ENCODE measurements around the gene PLET1. TPM values are rescaled to one million over a fixed set of nuclear protein-coding genes. Genes with fewer than 3 reads are reported as not detected.

The PLET1 gene
- total RNA-seq, 1 experiment from 2014 or later, result not detected

DNA sequence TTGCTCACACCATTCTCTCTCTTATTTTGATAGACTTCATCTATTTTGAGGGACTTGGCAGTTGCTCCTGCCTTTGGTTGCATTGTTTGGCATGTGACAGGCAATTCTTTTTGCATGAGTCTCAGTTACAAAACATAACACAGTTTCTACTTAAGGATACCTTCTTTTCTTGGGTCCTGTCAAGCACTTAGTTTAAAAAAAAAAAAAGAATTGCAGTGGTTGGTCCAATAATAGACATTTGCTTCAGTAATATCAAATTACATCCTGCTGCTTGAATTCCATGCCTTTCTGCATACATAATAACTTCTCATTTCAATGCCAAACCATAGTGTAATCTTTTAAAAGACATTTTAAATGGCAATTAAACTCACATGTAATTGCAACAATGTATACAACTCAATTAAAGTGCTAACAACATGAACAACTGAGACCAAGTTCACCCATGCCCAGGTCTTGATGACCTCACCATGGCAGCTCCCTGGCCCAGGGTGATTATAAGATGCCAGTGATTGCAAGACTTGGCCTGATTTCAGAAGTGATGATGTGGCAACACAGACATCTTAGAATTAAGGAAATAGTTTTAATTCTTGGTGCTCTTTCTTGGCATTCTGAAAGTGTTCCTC is 32.2 kb upstream of the PLET1 start:
- H3K27me3 ChIP-seq (replicated peaks), result no peaks in the 10 kb centered on the region
- no peaks in the 10 kb centered on the region; the same call in 1 of the 2 replicates for H3K36me3 ChIP-seq
- peaks cover 49% of the 10 kb centered on the region for H3K4me1 ChIP-seq (replicated peaks)
- DNase-seq (ENCODE audit: low read depth in 1 of 2, low spot score in 2 of 2), result peak; percentile 63 to 83
- no peak overlapping the region for H3K4me3 ChIP-seq
- peak overlapping the region; percentile 90 for H3K27ac ChIP-seq
- no peaks in the 10 kb centered on the region for H3K9me3 ChIP-seq (replicated peaks)

- Histone ChIP-seq H3K4me1 (replicated peaks) (peaks cover 49% of the 10 kb centered on the region), H3K4me3 (no peak overlapping the region), H3K27me3 (replicated peaks) (no peaks in the 10 kb centered on the region), H3K9me3 (replicated peaks) (no peaks in the 10 kb centered on the region), H3K36me3 (no peaks in the 10 kb centered on the region; the same call in 1 of the 2 replicates), H3K27ac (peak overlapping the region; percentile 90)
- no peak for DNase-seq (ENCODE audit: low read depth in 1 of 2, low spot score in 2 of 2)
Observed at GRCh38 chr11:112292188-112292587, 31.5 kb upstream of the PLET1 start.

DNA sequence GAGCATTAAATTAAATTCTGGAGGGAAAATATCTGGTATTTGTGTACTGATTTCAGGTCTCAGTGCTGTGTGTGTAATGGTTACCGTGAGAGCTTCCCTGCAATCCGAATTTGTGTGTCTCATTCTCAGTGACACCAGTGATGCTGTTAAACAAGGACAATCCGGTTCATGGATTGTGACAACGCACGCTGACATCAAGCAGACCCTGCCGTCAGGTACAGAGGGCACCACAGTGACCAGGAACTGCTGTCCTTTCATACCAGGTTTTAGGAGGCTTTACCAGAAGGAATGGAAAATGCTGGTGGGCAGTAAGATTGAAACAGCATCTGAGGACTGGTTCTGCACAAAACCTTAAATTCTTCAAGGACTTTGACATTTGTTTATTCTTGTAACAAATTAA is 30.5 kb upstream of the PLET1 start:
- Histone ChIP-seq H3K4me3 (no peak overlapping the region), H3K36me3 (no peaks in the 10 kb centered on the region; the same call in 1 of the 2 replicates), H3K4me1 (replicated peaks) (peaks cover 50% of the 10 kb centered on the region), H3K9me3 (replicated peaks) (no peaks in the 10 kb centered on the region), H3K27ac (peak overlapping the region; percentile 90), H3K27me3 (replicated peaks) (no peaks in the 10 kb centered on the region)
- no peak for DNase-seq (ENCODE audit: low read depth in 1 of 2, low spot score in 2 of 2)

- Histone ChIP-seq H3K4me3 (peak overlapping the region; percentile 50), H3K9me3 (replicated peaks) (no peaks in the 10 kb centered on the region), H3K27me3 (replicated peaks) (no peaks in the 10 kb centered on the region), H3K27ac (peak overlapping the region; percentile 90), H3K36me3 (no peaks in the 10 kb centered on the region; the same call in 1 of the 2 replicates), H3K4me1 (replicated peaks) (peaks cover 54% of the 10 kb centered on the region)
- no peak for DNase-seq (ENCODE audit: low read depth in 1 of 2, low spot score in 2 of 2)
Observed at GRCh38 chr11:112290493-112290850, 29.8 kb upstream of the PLET1 start.

- Histone ChIP-seq H3K4me1 (replicated peaks) (peaks cover 48% of the 10 kb centered on the region), H3K4me3 (peak overlapping the region; percentile 50), H3K36me3 (no peaks in the 10 kb centered on the region; the same call in 1 of the 2 replicates), H3K27ac (peak overlapping the region; percentile 90), H3K27me3 (replicated peaks) (no peaks in the 10 kb centered on the region), H3K9me3 (replicated peaks) (no peaks in the 10 kb centered on the region)
- DNase-seq (ENCODE audit: low read depth in 1 of 2, low spot score in 2 of 2), result peak; percentile 60 to 75
Observed at GRCh38 chr11:112289588-112290492, 29.2 kb upstream of the PLET1 start.

GRCh38 chr11:112288021-112288420 is 27.4 kb upstream of the PLET1 start:
- no peak overlapping the region for H3K4me3 ChIP-seq
- no peak overlapping the region for H3K27ac ChIP-seq
- peaks cover 31% of the 10 kb centered on the region for H3K4me1 ChIP-seq (replicated peaks)
- H3K9me3 ChIP-seq (replicated peaks), result no peaks in the 10 kb centered on the region
- DNase-seq (ENCODE audit: low read depth in 1 of 2, low spot score in 2 of 2), result no peak
- H3K27me3 ChIP-seq (replicated peaks), result no peaks in the 10 kb centered on the region
- H3K36me3 ChIP-seq, result no peaks in the 10 kb centered on the region; the same call in 1 of the 2 replicates

DNA sequence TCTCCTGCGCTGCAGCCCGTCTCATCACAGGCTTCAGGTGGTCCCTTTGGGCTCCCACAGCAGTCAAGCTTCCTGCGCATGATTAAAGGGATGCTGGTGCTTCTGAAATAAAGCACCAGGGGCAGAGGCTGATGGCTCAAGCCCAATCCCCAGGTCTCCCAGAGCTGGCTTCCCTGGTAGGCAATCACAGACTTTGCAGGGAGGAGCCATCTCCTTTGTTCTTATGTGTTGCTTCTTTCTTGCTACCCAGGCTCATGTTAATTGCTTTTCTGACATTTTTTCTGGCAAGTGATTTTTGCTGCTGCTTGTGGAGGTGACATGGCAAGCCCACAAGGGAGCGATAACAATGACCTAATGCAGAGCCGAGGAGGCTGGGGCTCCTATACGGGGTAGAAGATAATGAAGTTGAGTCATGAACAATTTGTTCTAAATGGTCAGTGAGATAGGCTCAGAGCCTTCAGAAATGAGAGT is 25.2 kb upstream of the PLET1 start:
- H3K4me1 ChIP-seq (replicated peaks), result peaks cover 12% of the 10 kb centered on the region
- no peak overlapping the region for H3K4me3 ChIP-seq
- no peak for DNase-seq (ENCODE audit: low read depth in 1 of 2, low spot score in 2 of 2)
- H3K9me3 ChIP-seq (replicated peaks), result no peaks in the 10 kb centered on the region
- no peaks in the 10 kb centered on the region for H3K27me3 ChIP-seq (replicated peaks)
- H3K36me3 ChIP-seq, result no peaks in the 10 kb centered on the region
- H3K27ac ChIP-seq, result no peak overlapping the region

DNA sequence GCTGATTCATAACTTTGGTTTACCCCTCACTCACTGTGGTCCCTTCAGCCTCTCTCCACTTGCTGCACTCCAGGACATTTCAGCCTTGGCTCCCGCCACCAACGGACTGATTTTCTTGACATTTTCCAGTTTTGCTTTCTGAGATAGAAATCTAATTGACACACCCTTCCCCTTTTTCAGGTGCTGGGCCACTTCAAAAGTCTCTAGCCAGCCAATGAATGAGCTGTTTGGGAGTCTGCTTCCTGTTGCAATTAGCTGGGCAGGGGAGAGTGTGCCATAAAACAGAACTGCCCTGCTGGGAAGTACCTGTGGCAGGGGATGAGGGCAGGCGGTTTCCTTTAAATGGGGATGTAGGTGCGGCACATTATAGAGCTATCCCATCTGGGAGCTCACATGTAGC is 21.1 kb upstream of the PLET1 start:
- H3K4me3 ChIP-seq, result no peak overlapping the region
- H3K4me1 ChIP-seq (replicated peaks), result peaks cover 16% of the 10 kb centered on the region
- H3K27me3 ChIP-seq (replicated peaks), result no peaks in the 10 kb centered on the region
- no peaks in the 10 kb centered on the region for H3K9me3 ChIP-seq (replicated peaks)
- no peaks in the 10 kb centered on the region for H3K36me3 ChIP-seq
- no peak overlapping the region for H3K27ac ChIP-seq
- DNase-seq (ENCODE audit: low read depth in 1 of 2, low spot score in 2 of 2), result no peak

DNA sequence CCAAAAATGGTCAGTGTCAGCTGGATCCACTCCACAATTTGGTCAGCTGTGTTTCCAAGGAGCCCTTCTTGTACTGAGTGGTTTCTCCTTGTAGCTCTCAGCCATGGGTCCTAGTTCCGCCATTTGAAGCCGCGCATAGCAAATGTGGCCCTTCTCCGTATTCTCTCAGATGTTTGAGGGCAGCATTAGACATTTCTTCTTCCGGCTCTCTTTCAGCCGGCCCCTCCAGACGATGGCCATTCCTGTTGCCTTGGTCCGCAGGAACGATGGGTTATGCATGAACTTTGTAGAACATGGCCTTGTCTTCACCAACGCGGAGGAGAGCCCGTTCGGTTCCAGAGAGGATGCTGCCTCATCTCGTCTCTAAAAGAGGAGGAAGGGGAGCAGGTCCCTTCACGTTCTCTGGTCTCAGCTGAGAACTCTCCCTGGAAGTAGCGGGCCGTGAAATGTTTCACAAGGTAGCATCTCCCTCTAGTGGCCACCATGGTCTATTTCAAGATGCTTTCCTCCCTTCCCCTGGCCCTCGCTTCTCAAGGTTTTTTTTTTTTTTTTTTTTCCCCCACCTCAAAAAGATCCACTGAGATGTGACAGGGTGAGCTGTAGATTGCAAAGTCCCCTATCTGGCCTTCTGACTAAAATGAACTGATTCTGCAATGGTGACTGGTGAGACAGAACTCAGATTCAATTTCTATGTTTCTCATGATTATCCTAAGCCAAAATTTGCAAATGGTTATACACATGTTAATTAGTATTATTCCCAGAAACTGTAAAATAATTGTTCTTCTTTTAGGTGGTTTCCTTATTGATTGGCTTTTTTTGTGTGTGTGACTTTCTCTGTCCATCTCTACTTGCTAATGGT is 19.8 kb upstream of the PLET1 start:
- DNase-seq (ENCODE audit: low read depth in 1 of 2, low spot score in 2 of 2), result peak; percentile 53 to 55
- Histone ChIP-seq H3K4me3 (no peak overlapping the region), H3K9me3 (replicated peaks) (no peaks in the 10 kb centered on the region), H3K27me3 (replicated peaks) (no peaks in the 10 kb centered on the region), H3K4me1 (replicated peaks) (peaks cover 12% of the 10 kb centered on the region), H3K36me3 (no peaks in the 10 kb centered on the region), H3K27ac (no peak overlapping the region)

- no peak overlapping the region for H3K27ac ChIP-seq
- H3K9me3 ChIP-seq (replicated peaks), result no peaks in the 10 kb centered on the region
- no peak overlapping the region for H3K4me3 ChIP-seq
- no peaks in the 10 kb centered on the region for H3K36me3 ChIP-seq
- peak in 1 of 2 experiments; percentile 48 for DNase-seq (ENCODE audit: low read depth in 1 of 2, low spot score in 2 of 2)
- no peaks in the 10 kb centered on the region for H3K27me3 ChIP-seq (replicated peaks)
- H3K4me1 ChIP-seq (replicated peaks), result peaks cover 12% of the 10 kb centered on the region
Observed at GRCh38 chr11:112279901-112280267, 19.2 kb upstream of the PLET1 start.

- no peaks in the 10 kb centered on the region for H3K36me3 ChIP-seq
- no peaks in the 10 kb centered on the region for H3K9me3 ChIP-seq (replicated peaks)
- no peak overlapping the region for H3K27ac ChIP-seq
- no peak for DNase-seq (ENCODE audit: low read depth in 1 of 2, low spot score in 2 of 2)
- peaks cover 12% of the 10 kb centered on the region for H3K4me1 ChIP-seq (replicated peaks)
- no peaks in the 10 kb centered on the region for H3K27me3 ChIP-seq (replicated peaks)
- no peak overlapping the region for H3K4me3 ChIP-seq
Observed at GRCh38 chr11:112278803-112279202, 18.1 kb upstream of the PLET1 start.

GRCh38 chr11:112277941-112278340 is 17.3 kb upstream of the PLET1 start:
- Histone ChIP-seq H3K27me3 (replicated peaks) (no peaks in the 10 kb centered on the region), H3K9me3 (replicated peaks) (no peaks in the 10 kb centered on the region), H3K4me3 (no peak overlapping the region), H3K4me1 (replicated peaks) (peaks cover 12% of the 10 kb centered on the region), H3K27ac (no peak overlapping the region), H3K36me3 (no peaks in the 10 kb centered on the region)
- no peak for DNase-seq (ENCODE audit: low read depth in 1 of 2, low spot score in 2 of 2)

GRCh38 chr11:112277029-112277428 is 16.4 kb upstream of the PLET1 start:
- Histone ChIP-seq H3K4me3 (no peak overlapping the region), H3K4me1 (replicated peaks) (peaks cover 12% of the 10 kb centered on the region), H3K27me3 (replicated peaks) (no peaks in the 10 kb centered on the region), H3K9me3 (replicated peaks) (no peaks in the 10 kb centered on the region), H3K36me3 (no peaks in the 10 kb centered on the region), H3K27ac (no peak overlapping the region)
- no peak for DNase-seq (ENCODE audit: low read depth in 1 of 2, low spot score in 2 of 2)

Measured in SJSA1 (cell line).